H1 (cell line): Measurements from ENCODE around the gene ASAP2. TPM values are rescaled to one million over a fixed set of nuclear protein-coding genes. Genes with fewer than 3 reads are reported as not detected.

Experiments used
- CTCF ChIA-PET: fragments of 300-600 bp; sonication (Branson Sonifier 250); formaldehyde crosslinking; loops from one replicate; lab custom pipeline; 2021; ENCODE audit not compliant: partially characterized antibody; lab: Charles Lee
- POLR2A ChIA-PET: fragments of 300-600 bp; sonication (Branson Sonifier 250); formaldehyde crosslinking; loops from one replicate; lab custom pipeline; 2021; ENCODE audit warnings: inconsistent platforms; ENCODE audit not compliant: partially characterized antibody; lab: Charles Lee
- DNase-seq, 2 experiments: peaks; one replicate each; pipeline versions ENCODE4 v3.0.0 to v3.0.0-alpha.2; 2010 to 2022; ENCODE audit warnings: low spot score in 2 of 2, low read depth in 1 of 2, mixed read lengths in 1 of 2
- FAIRE-seq: peaks from 2 replicates; lab custom pipeline; 2011; peaks lifted over from hg19 to GRCh38; lab: Jason Lieb, UNC
- H2AFZ ChIP-seq: 2 replicates; pipeline ENCODE4 v1.8.1; 2012; ENCODE audit warnings: low read length, inconsistent platforms
- H2AK5ac ChIP-seq: 2 replicates; pipeline ENCODE4 v1.6.1; 2013; ENCODE audit warnings: low read depth, low read length
- H2BK120ac ChIP-seq: replicated peaks from 2 replicates; pipeline ENCODE3; 2013; ENCODE audit warnings: low read depth, low read length, inconsistent platforms
- H2BK12ac ChIP-seq: 2 replicates; pipeline ENCODE4 v1.6.1; 2013; ENCODE audit warnings: low read depth, low read length
- H2BK15ac ChIP-seq: 2 replicates; pipeline ENCODE4 v1.6.1; 2013; ENCODE audit warnings: low read length
- H2BK20ac ChIP-seq: 2 replicates; pipeline ENCODE4 v1.6.1; 2013; ENCODE audit warnings: low read length
- H2BK5ac ChIP-seq: 2 replicates; pipeline ENCODE4 v1.6.1; 2013; ENCODE audit warnings: low read depth, low read length
- H3K14ac ChIP-seq: 2 replicates; pipeline ENCODE4 v1.6.1; 2013; ENCODE audit warnings: inconsistent platforms; ENCODE audit not compliant: insufficient read length
- H3K18ac ChIP-seq: 2 replicates; pipeline ENCODE4 v1.6.1; 2013; ENCODE audit warnings: low read length; ENCODE audit errors: extremely low read depth
- H3K23ac ChIP-seq: 2 replicates; pipeline ENCODE4 v1.6.1; 2013; ENCODE audit warnings: inconsistent platforms; ENCODE audit not compliant: insufficient read length
- H3K23me2 ChIP-seq: 2 replicates; pipeline ENCODE4 v1.6.1; 2013; ENCODE audit warnings: low read depth, low read length
- H3K27ac ChIP-seq: 2 replicates; pipeline ENCODE4 v1.6.1; 2011; ENCODE audit warnings: low read depth, low read length, inconsistent platforms
- H3K27me3 ChIP-seq, 4 experiments: replicated peaks in 1 of 4; 1 replicate in 1 of 4; 2 replicates in 3 of 4; pipeline versions ENCODE4 v1.6.1 to v1.8.1; 2011 to 2013; ENCODE audit warnings: low read length in 3 of 4, mild to moderate bottlenecking in 3 of 4, inconsistent platforms in 2 of 4, mixed read lengths in 2 of 4, moderate library complexity in 1 of 4; ENCODE audit not compliant: control insufficient read depth in 3 of 4, insufficient read depth in 3 of 4; ENCODE audit errors: extremely low read depth in 1 of 4
- H3K36me3 ChIP-seq, 4 experiments: 2 replicates each; pipeline versions ENCODE4 v1.6.1 to v1.8.1; 2011 to 2013; ENCODE audit warnings: mild to moderate bottlenecking in 4 of 4, low read length in 3 of 4, moderate library complexity in 2 of 4, control low read depth in 1 of 4, inconsistent platforms in 1 of 4; ENCODE audit not compliant: insufficient read depth in 4 of 4, control insufficient read depth in 2 of 4
- H3K4ac ChIP-seq: replicated peaks from 2 replicates; pipeline ENCODE3; 2013; ENCODE audit warnings: low read length, low read depth, mixed read lengths, inconsistent platforms; ENCODE audit not compliant: insufficient read length
- H3K4me1 ChIP-seq, 4 experiments: replicated peaks in 1 of 4; 1 replicate in 1 of 4; 2 replicates in 3 of 4; pipeline versions ENCODE4 v1.6.1 to v1.8.1; 2011 to 2013; ENCODE audit warnings: low read length in 3 of 4, inconsistent platforms in 2 of 4, mixed read lengths in 1 of 4; ENCODE audit not compliant: insufficient read depth in 4 of 4, control insufficient read depth in 3 of 4
- H3K4me2 ChIP-seq, 2 experiments: 2 replicates each; pipeline versions ENCODE4 v1.6.1 to v1.8.1; 2011 to 2013; ENCODE audit warnings: low read depth in 2 of 2, low read length in 2 of 2, control low read depth in 1 of 2, inconsistent platforms in 1 of 2, mild to moderate bottlenecking in 1 of 2; ENCODE audit not compliant: insufficient read depth in 1 of 2
- H3K4me3 ChIP-seq, 4 experiments: fragments of 200-600, 300-600 bp in 1 of 4; sonication (generic), shearing (Covaris generic), sonication (Bioruptor Twin) in 1 of 4; 2 replicates each; pipeline versions ENCODE4 v1.5.1 to v1.8.1; 2011 to 2016; ENCODE audit warnings: low read length in 4 of 4, low read depth in 3 of 4, control low read depth in 2 of 4, inconsistent platforms in 2 of 4, mild to moderate bottlenecking in 2 of 4, mixed read lengths in 1 of 4, moderate library complexity in 1 of 4; ENCODE audit not compliant: insufficient read depth in 2 of 4; ENCODE audit errors: extremely low read depth in 1 of 4
- H3K56ac ChIP-seq: replicated peaks from 2 replicates; pipeline ENCODE3; 2013; ENCODE audit warnings: low read depth, mild to moderate bottlenecking, mixed read lengths, low read length, inconsistent platforms; ENCODE audit not compliant: insufficient read length
- H3K79me1 ChIP-seq: 2 replicates; pipeline ENCODE4 v1.6.1; 2013; ENCODE audit warnings: low read depth, low read length, control low read depth
- H3K79me2 ChIP-seq, 2 experiments: 2 replicates each; pipeline versions ENCODE4 v1.6.1 to v1.8.1; 2012 to 2013; ENCODE audit warnings: low read length in 2 of 2, mild to moderate bottlenecking in 2 of 2, inconsistent platforms in 1 of 2; ENCODE audit not compliant: insufficient read depth in 2 of 2, control insufficient read depth in 1 of 2
- H3K9ac ChIP-seq, 4 experiments: replicated peaks in 1 of 4; 1 replicate in 1 of 4; 2 replicates in 3 of 4; pipeline versions ENCODE4 v1.6.1 to v1.8.1; 2011 to 2013; ENCODE audit warnings: low read depth in 3 of 4, low read length in 3 of 4, control low read depth in 2 of 4, mild to moderate bottlenecking in 2 of 4, moderate library complexity in 2 of 4, inconsistent platforms in 1 of 4; ENCODE audit errors: extremely low read depth in 1 of 4
- H3K9me3 ChIP-seq, 2 experiments: 2 replicates each; pipeline versions ENCODE4 v1.6.1 to v1.8.1; 2012 to 2013; ENCODE audit warnings: mild to moderate bottlenecking in 2 of 2, moderate library complexity in 2 of 2, control low read depth in 1 of 2, inconsistent platforms in 1 of 2, low read depth in 1 of 2, low read length in 1 of 2, mixed read lengths in 1 of 2; ENCODE audit not compliant: insufficient read depth in 2 of 2
- H4K20me1 ChIP-seq, 2 experiments: replicated peaks in 1 of 2; 2 replicates each; pipeline versions ENCODE3 to v1.8.1; 2011 to 2013; ENCODE audit warnings: inconsistent platforms in 2 of 2, low read length in 2 of 2, mild to moderate bottlenecking in 1 of 2; ENCODE audit not compliant: insufficient read depth in 2 of 2, control insufficient read depth in 1 of 2
- H4K5ac ChIP-seq: 2 replicates; pipeline ENCODE4 v1.6.1; 2013; ENCODE audit warnings: low read length, low read depth, mixed read lengths, inconsistent platforms; ENCODE audit not compliant: insufficient read length
- H4K8ac ChIP-seq: 2 replicates; pipeline ENCODE4 v1.8.0; 2013; ENCODE audit warnings: mild to moderate bottlenecking, moderate library complexity, low read length, inconsistent platforms; ENCODE audit not compliant: insufficient read depth; ENCODE audit errors: extremely low read depth
- H4K91ac ChIP-seq: replicated peaks from 2 replicates; pipeline ENCODE3; 2013; ENCODE audit warnings: low read length, mixed read lengths, inconsistent platforms; ENCODE audit not compliant: insufficient read length
- CTBP2 ChIP-seq: IDR thresholded peaks from 2 replicates; pipeline ENCODE4 v1.7.0; 2011; ENCODE audit warnings: borderline replicate concordance, mild to moderate bottlenecking, moderate library complexity, mixed read lengths, low read length; ENCODE audit not compliant: insufficient read depth, insufficient read length
- CTCF ChIP-seq, 3 experiments: IDR thresholded peaks; 1 replicate in 2 of 3; 2 replicates in 1 of 3; pipeline versions ENCODE4 v1.5.1 to v1.6.1; 2011; ENCODE audit warnings: low read length in 3 of 3, mild to moderate bottlenecking in 3 of 3, inconsistent platforms in 2 of 3, low read depth in 1 of 3, moderate library complexity in 1 of 3; ENCODE audit not compliant: insufficient read depth in 1 of 3; ENCODE audit errors: control extremely low read depth in 1 of 3
- HDAC2 ChIP-seq, 2 experiments: fragments of 300-600 bp in 1 of 2; sonication (generic) in 1 of 2; IDR thresholded peaks; 2 replicates each; pipeline ENCODE4 v1.6.1; 2011 to 2012; ENCODE audit warnings: low read depth in 2 of 2, low read length in 2 of 2, mild to moderate bottlenecking in 2 of 2, moderate library complexity in 2 of 2, borderline replicate concordance in 1 of 2, inconsistent platforms in 1 of 2
- KDM4A ChIP-seq: IDR thresholded peaks from one replicate; pipeline ENCODE4 v1.7.1; 2012; ENCODE audit warnings: low read depth, mild to moderate bottlenecking, moderate library complexity, low read length, inconsistent platforms; ENCODE audit not compliant: severe bottlenecking
- POLR2A ChIP-seq, 2 experiments: IDR thresholded peaks; 1 replicate in 1 of 2; 2 replicates in 1 of 2; pipeline ENCODE4 v1.6.1; 2011; ENCODE audit warnings: low read depth in 2 of 2, low read length in 2 of 2, mild to moderate bottlenecking in 2 of 2; ENCODE audit errors: control extremely low read depth in 1 of 2
- POU5F1 ChIP-seq: IDR thresholded peaks from 2 replicates; pipeline ENCODE4 v1.6.1; 2011; ENCODE audit warnings: low read depth, mild to moderate bottlenecking, low read length, moderate library complexity
- RFX5 ChIP-seq: IDR thresholded peaks from 2 replicates; pipeline ENCODE4 v1.6.1; 2011; ENCODE audit warnings: low read depth, low read length, improper control_type of control experiment, borderline replicate concordance
- RNF2 ChIP-seq: fragments of 200-900, 300-1000 bp; sonication (generic); IDR thresholded peaks from 2 replicates; pipeline ENCODE4 v1.7.1; 2016; ENCODE audit warnings: borderline replicate concordance, low read depth, mild to moderate bottlenecking, antibody characterized with exemption, low read length; ENCODE audit not compliant: poor library complexity, severe bottlenecking; ENCODE audit errors: missing control alignments
- SIX5 ChIP-seq: IDR thresholded peaks from 2 replicates; pipeline ENCODE4 v1.6.1; 2011; ENCODE audit warnings: mild to moderate bottlenecking, low read depth, low read length
- SRF ChIP-seq: IDR thresholded peaks from 2 replicates; pipeline ENCODE4 v1.6.1; 2011; ENCODE audit warnings: mild to moderate bottlenecking, low read depth, low read length, moderate library complexity
- WGBS, 2 experiments: shearing (Covaris generic) in 1 of 2; methylation state at CpG; one replicate each; pipeline versions ENCODE4 v1.1.6 to v1.1.7; 2013 to 2015; ENCODE audit warnings: low lambda C conversion rate in 2 of 2, mixed read lengths in 2 of 2, inconsistent platforms in 1 of 2, low coverage in 1 of 2, missing lambda C conversion rate in 1 of 2; ENCODE audit not compliant: insufficient replicate concordance in 2 of 2, insufficient coverage in 1 of 2, insufficient read length in 1 of 2; ENCODE audit errors: extremely low coverage in 1 of 2, missing lambda C conversion rate in 1 of 2; 5-methylcytosine and 5-hydroxymethylcytosine counted together
- polyA plus RNA-seq, 7 experiments: library from polyadenylated mRNA; depleted of rRNA in 3 of 7; stranded (reverse) in 5 of 7; unstranded in 2 of 7; fragments of >200 nt in 5 of 7; fragments of 200-250 nt in 2 of 7; gene quantifications; 1 replicate in 5 of 7; 2 replicates in 1 of 7; 4 replicates in 1 of 7; pipeline versions ENCODE4 v1.2.1 to v1.2.3, GENCODE V29; 2011 to 2013; ENCODE audit warnings: missing spikeins in 2 of 7, mixed read lengths in 2 of 7
- total RNA-seq: library from RNA; stranded (reverse); fragmentation: NEBNext Ultra II Directional; extraction: Animal tissue kit (Norgen Biotek cat#: 25700); gene quantifications from 2 replicates; pipeline ENCODE4 v1.2.1, GENCODE V29; 2021

Gene ASAP2
- total and polyA plus RNA-seq, 2 of the 8 experiments (the other 6 are each of a cell fraction or from before 2014, with no cell fraction given): 10.2 to 18.7 TPM

GRCh38 chr2:9359463-9359862, 152.9 kb downstream of the ASAP2 start:
- H3K56ac ChIP-seq: no peak overlapping the region
- no peak overlapping the region for H2BK20ac ChIP-seq
- H3K4me1 ChIP-seq: peaks cover 2 to 11% (median 5%) of the 10 kb centered on the region in 4 experiments; a peak in 6 of 7 replicates
- DNase-seq: no peak
- no peak overlapping the region for H3K4me2 ChIP-seq
- H3K9me3 ChIP-seq: no peaks in the 10 kb centered on the region
- no peak overlapping the region for H2BK120ac ChIP-seq
- no peak for FAIRE-seq
- H4K8ac ChIP-seq: no peak overlapping the region
- no peak overlapping the region for H2BK12ac ChIP-seq
- H2BK5ac ChIP-seq: no peak overlapping the region
- no peak overlapping the region for H2AFZ ChIP-seq
- no peak overlapping the region for H4K5ac ChIP-seq
- no peak overlapping the region for H3K23ac ChIP-seq
- H3K79me1 ChIP-seq: no peaks in the 10 kb centered on the region
- WGBS, 2 experiments: 95% methylated on average over 4 of the region's 4 CpGs; no CpG with 5 or more reads in 1 of the 2 experiments
- no peak overlapping the region for H2AK5ac ChIP-seq
- CTCF ChIA-PET: interaction anchor here (2.1 to 2.7 kb wide), 2 partner anchors 11 to 12 kb away, joined by 11 to 17 read pairs; no protein-coding TSS in a partner anchor
- H3K27ac ChIP-seq: no peak overlapping the region
- H3K23me2 ChIP-seq: no peaks in the 10 kb centered on the region
- H3K27me3 ChIP-seq: no peaks in the 10 kb centered on the region
- no peak overlapping the region for H2BK15ac ChIP-seq
- H3K14ac ChIP-seq: no peak overlapping the region
- no peak overlapping the region for H3K9ac ChIP-seq
- H3K4me3 ChIP-seq: no peak overlapping the region
- H3K4ac ChIP-seq: no peak overlapping the region
- H4K20me1 ChIP-seq: no peaks in the 10 kb centered on the region
- no peaks in the 10 kb centered on the region for H3K79me2 ChIP-seq
- H3K36me3 ChIP-seq: peaks cover 0 to 8% (median 1%) of the 10 kb centered on the region in 4 experiments; a peak in 5 of 8 replicates
- POLR2A ChIA-PET: no interaction called here
- H3K18ac ChIP-seq: no peak overlapping the region
- H4K91ac ChIP-seq: no peak overlapping the region
- TF ChIP-seq KDM4A: no peak
- TF ChIP-seq RFX5: no peak
- no peak for TF ChIP-seq SRF
- no peak for TF ChIP-seq CTCF (IDR thresholded peaks at IDR 0.05; ENCODE audit: control extremely low read depth in 1 of 3, insufficient read depth in 1 of 3, low read depth in 1 of 3, low read length in 3 of 3)
- no peak for TF ChIP-seq POLR2A (IDR thresholded peaks at IDR 0.05; ENCODE audit: control extremely low read depth in 1 of 2, low read depth in 2 of 2, low read length in 2 of 2)
- no peak for TF ChIP-seq CTBP2
- TF ChIP-seq RNF2: no peak
- TF ChIP-seq POU5F1: no peak
- no peak for TF ChIP-seq HDAC2 (IDR thresholded peaks at IDR 0.05; ENCODE audit: borderline replicate concordance in 1 of 2, low read depth in 2 of 2, low read length in 2 of 2)
- no peak for TF ChIP-seq SIX5
